WTC11 (cell line): ENCODE results near the gene STK11. TPM values are rescaled to one million over a fixed set of nuclear protein-coding genes. Genes with fewer than 3 reads are reported as not detected.

Source experiments
- ATAC-seq: fragments of 200-7000 bp; cut with Tn5 transposase; 2 replicates; pipeline ENCODE4 v1.10.0; 2021; ENCODE audit warnings: mild to moderate bottlenecking, moderate library complexity
- CTCF ChIA-PET: fragments of 300-600 bp; sonication (Branson Sonifier 250); formaldehyde crosslinking; loops from one replicate; lab custom pipeline; 2021; ENCODE audit warnings: antibody characterized with exemption; lab: Charles Lee
- POLR2A ChIA-PET: fragments of 350-600 bp; sonication (Branson Sonifier 250); formaldehyde crosslinking; loops from one replicate; lab custom pipeline; 2021; ENCODE audit warnings: antibody characterized with exemption; lab: Charles Lee
- DNase-seq: peaks from one replicate; pipeline ENCODE4 v3.0.0; 2021; ENCODE audit warnings: low spot score
- H3K27ac Mint-ChIP-seq: 2 replicates; pipeline ENCODE4 v1.8.0; 2021; ENCODE audit warnings: mixed read lengths
- H3K27me3 Mint-ChIP-seq: 2 replicates; pipeline ENCODE4 v1.8.0; 2021; ENCODE audit warnings: low read depth, mild to moderate bottlenecking, moderate library complexity, mixed read lengths
- H3K36me3 Mint-ChIP-seq: 2 replicates; pipeline ENCODE4 v1.8.0; 2021; ENCODE audit warnings: mixed read lengths
- H3K4me1 Mint-ChIP-seq: 2 replicates; pipeline ENCODE4 v1.8.0; 2022; ENCODE audit warnings: mixed read lengths
- H3K4me3 Mint-ChIP-seq: 2 replicates; pipeline ENCODE4 v1.8.0; 2021; ENCODE audit warnings: mild to moderate bottlenecking, moderate library complexity, mixed read lengths
- H3K9me3 Mint-ChIP-seq: 2 replicates; pipeline ENCODE4 v1.8.0; 2021; ENCODE audit warnings: mixed read lengths
- AFF4 ChIP-seq: sonication (generic); formaldehyde crosslinking; IDR thresholded peaks from 2 replicates; pipeline ENCODE4 v1.8.1; 2023; ENCODE audit warnings: mild to moderate bottlenecking, missing genetic modification reagents, borderline replicate concordance
- CBFB ChIP-seq: sonication (generic); formaldehyde crosslinking; IDR thresholded peaks from 2 replicates; pipeline ENCODE4 v1.8.1; 2022; ENCODE audit warnings: mild to moderate bottlenecking, low read depth, missing genetic modification reagents
- CREB1 ChIP-seq: sonication (generic); formaldehyde crosslinking; IDR thresholded peaks from 2 replicates; pipeline ENCODE4 v1.8.0; 2023; ENCODE audit warnings: mild to moderate bottlenecking, missing genetic modification reagents
- CREM ChIP-seq: sonication (generic); formaldehyde crosslinking; IDR thresholded peaks from 2 replicates; pipeline ENCODE4 v1.8.1; 2022; ENCODE audit warnings: mild to moderate bottlenecking, missing genetic modification reagents, moderate library complexity
- GABPB1 ChIP-seq: sonication (generic); formaldehyde crosslinking; IDR thresholded peaks from 2 replicates; pipeline ENCODE4 v1.8.1; 2023; ENCODE audit warnings: mild to moderate bottlenecking, missing genetic modification reagents
- MXD4 ChIP-seq: fragments of 250-450 bp; sonication (Bioruptor Pico); IDR thresholded peaks from 2 replicates; pipeline ENCODE4 v1.8.0; 2021; ENCODE audit warnings: mild to moderate bottlenecking, moderate library complexity, borderline replicate concordance
- NR1H2 ChIP-seq: sonication (generic); formaldehyde crosslinking; IDR thresholded peaks from 2 replicates; pipeline ENCODE4 v1.9.0; 2021; ENCODE audit warnings: mild to moderate bottlenecking, moderate library complexity, missing genetic modification reagents
- NR3C1 ChIP-seq: sonication (generic); formaldehyde crosslinking; conservative IDR thresholded peaks from 2 replicates; pipeline ENCODE4 v1.8.1; 2023; ENCODE audit warnings: low read depth, mild to moderate bottlenecking, missing genetic modification reagents
- PRDM15 ChIP-seq: sonication (generic); formaldehyde crosslinking; IDR thresholded peaks from 2 replicates; pipeline ENCODE4 v1.8.0; 2022; ENCODE audit warnings: missing genetic modification reagents
- TCF7 ChIP-seq: sonication (generic); formaldehyde crosslinking; IDR thresholded peaks from 2 replicates; pipeline ENCODE4 v1.8.0; 2022; ENCODE audit warnings: mild to moderate bottlenecking, low read depth, missing genetic modification reagents, moderate library complexity
- TP53 ChIP-seq: sonication (generic); formaldehyde crosslinking; IDR thresholded peaks from 2 replicates; pipeline ENCODE4 v1.8.1; 2023; ENCODE audit warnings: mild to moderate bottlenecking, missing genetic modification reagents
- ZNF219 ChIP-seq: sonication (generic); formaldehyde crosslinking; IDR thresholded peaks from 2 replicates; pipeline ENCODE4 v1.8.0; 2023; ENCODE audit warnings: missing genetic modification reagents, mild to moderate bottlenecking, borderline replicate concordance
- ZNF281 ChIP-seq: sonication (generic); formaldehyde crosslinking; IDR thresholded peaks from 2 replicates; pipeline ENCODE4 v1.8.0; 2023; ENCODE audit warnings: mild to moderate bottlenecking, missing genetic modification reagents
- ZNF423 ChIP-seq: fragments of 250-450 bp; sonication (Bioruptor Pico); IDR thresholded peaks from 2 replicates; pipeline ENCODE4 v2.1.2; 2022; ENCODE audit warnings: mild to moderate bottlenecking, moderate library complexity
- total RNA-seq: library from RNA; stranded (reverse); gene quantifications from 3 replicates; pipeline ENCODE4 v1.2.3, GENCODE V29; 2021

STK11 gene
- total RNA-seq, 1 experiment from 2014 or later: 112 TPM

GRCh38 chr19:1228161-1228957 is 22.8 kb downstream of the STK11 start:
- ChIA-PET CTCF (interaction anchor here (0.6 to 1.6 kb wide), 5 partner anchors 12 to 67 kb away, joined by 3 to 6 read pairs (median 3); no protein-coding TSS in a partner anchor), POLR2A (no interaction called here)
- Mint-ChIP-seq H3K4me1 (no peaks in the 10 kb centered on the region), H3K9me3 (no peaks in the 10 kb centered on the region), H3K36me3 (no peaks in the 10 kb centered on the region), H3K27ac (no peak overlapping the region; the same call in 1 of the 2 replicates), H3K27me3 (no peaks in the 10 kb centered on the region), H3K4me3 (no peak overlapping the region)
- no peak for DNase-seq
- TF ChIP-seq NR3C1 (CRISPR knock-in tag) (no peak), ZNF219 (no peak), GABPB1 (no peak), ZNF281 (CRISPR knock-in tag) (no peak), TP53 (CRISPR knock-in tag) (no peak), ZNF423 (CRISPR knock-in tag) (no peak), MXD4 (CRISPR knock-in tag) (no peak), CREB1 (CRISPR knock-in tag) (no peak), TCF7 (CRISPR knock-in tag) (no peak), CBFB (CRISPR knock-in tag) (no peak), PRDM15 (CRISPR knock-in tag) (no peak), AFF4 (CRISPR knock-in tag) (no peak), CREM (CRISPR knock-in tag) (no peak), NR1H2 (no peak)
- peak; percentile 9 for ATAC-seq
